Mucosa of rectum (tissue), 2 donors: ENCODE data around the gene TMEM255B.

ENCODE experiments used
- H3K27ac ChIP-seq, 2 donors: one replicate each; pipeline ENCODE4 v1.7.0; 2013; ENCODE audit warnings: inconsistent platforms in 2 of 2, low read depth in 2 of 2, low read length in 2 of 2
- H3K27me3 ChIP-seq, 2 donors: one replicate each; pipeline ENCODE4 v1.7.0; 2013; ENCODE audit warnings: low read length in 2 of 2; ENCODE audit not compliant: control insufficient read depth in 2 of 2, insufficient read depth in 2 of 2
- H3K36me3 ChIP-seq, 2 donors: one replicate each; pipeline ENCODE4 v1.7.0; 2013; ENCODE audit warnings: low read length in 2 of 2; ENCODE audit not compliant: control insufficient read depth in 2 of 2, insufficient read depth in 2 of 2
- H3K4me1 ChIP-seq, 2 donors: one replicate each; pipeline ENCODE4 v1.7.0; 2013; ENCODE audit warnings: low read length in 2 of 2, mild to moderate bottlenecking in 1 of 2; ENCODE audit not compliant: control insufficient read depth in 2 of 2, insufficient read depth in 2 of 2
- H3K4me3 ChIP-seq, 2 donors: one replicate each; pipeline ENCODE4 v1.7.0; 2013; ENCODE audit warnings: low read length in 2 of 2
- H3K9ac ChIP-seq, 2 donors: one replicate each; pipeline ENCODE4 v1.7.0; 2013; ENCODE audit warnings: low read length in 2 of 2, low read depth in 1 of 2, mild to moderate bottlenecking in 1 of 2
- H3K9me3 ChIP-seq, 2 donors: one replicate each; pipeline ENCODE4 v1.7.0; 2013; ENCODE audit warnings: low read length in 2 of 2; ENCODE audit not compliant: control insufficient read depth in 2 of 2
- donor health status: healthy.
- donor health status: Normal muscosa, but diverticular disease.

Gene TMEM255B

DNA sequence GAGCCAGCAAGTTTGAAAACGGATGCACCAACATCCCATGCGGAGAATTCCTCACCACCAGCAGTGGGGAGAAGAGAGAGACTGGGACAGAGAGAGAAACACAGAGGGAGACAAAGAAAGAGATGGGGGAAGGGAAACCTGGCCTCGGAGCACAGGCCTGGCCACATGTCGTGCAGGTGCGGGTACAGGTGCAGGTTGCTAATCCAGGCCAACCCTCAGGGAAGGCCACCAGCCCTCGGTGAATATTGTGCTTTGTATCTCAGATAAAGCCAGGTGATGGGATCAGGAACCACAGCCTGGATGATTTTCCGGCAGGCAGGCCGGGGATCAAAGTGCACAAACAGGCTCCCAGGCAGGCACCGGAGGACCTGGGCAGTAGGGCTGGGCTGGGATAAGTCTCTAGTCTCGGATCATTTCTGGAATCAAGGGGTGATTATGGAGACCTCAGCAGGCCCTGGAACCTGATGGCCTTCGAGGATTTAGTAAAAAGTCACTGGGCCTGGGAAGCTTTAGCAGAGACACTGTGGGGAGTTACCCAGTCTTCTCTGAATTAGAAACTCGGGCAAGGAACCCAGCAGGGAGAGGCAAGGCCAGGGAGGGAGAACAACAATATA is 101.1 kb downstream of the TMEM255B start:
- Histone ChIP-seq H3K27me3 (peaks cover 0 to 2% of the 10 kb centered on the region in 2 donors), H3K36me3 (peaks cover 3 to 8% of the 10 kb centered on the region in 2 donors), H3K4me3 (peak overlapping the region; percentile 10 to 33), H3K9me3 (no peaks in the 10 kb centered on the region), H3K27ac (peak overlapping the region; percentile 84 to 91), H3K9ac (peak overlapping the region; percentile 41 to 43), H3K4me1 (peaks cover 62 to 75% of the 10 kb centered on the region in 2 donors)

DNA sequence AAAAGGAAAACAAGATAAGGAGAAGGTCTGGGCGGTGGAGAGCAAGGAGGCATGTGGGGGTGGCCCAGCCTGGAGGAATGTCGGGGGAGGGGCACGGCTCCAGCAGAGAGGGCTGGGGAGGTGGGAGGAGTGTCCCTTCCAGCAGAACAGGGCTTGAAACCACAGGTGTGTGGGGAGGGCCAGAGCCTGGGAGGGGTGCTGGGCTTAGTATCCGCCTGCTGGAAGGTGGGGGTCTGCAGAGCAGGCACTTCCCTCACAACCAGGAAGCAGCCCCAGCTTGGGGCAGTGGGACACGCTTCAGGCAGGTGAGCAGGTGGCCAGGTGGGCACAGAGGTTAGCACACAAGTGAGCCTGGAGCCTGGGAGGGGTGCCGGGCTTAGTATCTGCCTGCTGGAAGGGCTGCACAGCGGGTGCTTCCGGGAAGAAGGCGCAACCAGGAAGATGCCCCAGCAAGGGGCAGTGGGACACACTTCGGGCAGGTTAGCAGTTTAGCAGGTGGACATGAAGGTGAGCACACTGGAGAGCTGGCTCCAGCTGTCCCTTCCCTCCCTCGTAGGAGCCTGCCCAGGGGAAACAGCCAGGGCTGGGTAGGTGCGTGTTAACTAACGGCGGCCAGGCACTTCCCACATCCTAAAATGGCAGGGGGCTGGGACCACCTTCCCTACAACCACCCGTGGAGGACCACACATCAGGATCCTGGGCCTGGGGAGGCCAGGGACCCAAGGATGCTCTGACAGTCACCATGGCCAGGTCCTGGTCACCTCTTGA is 101.8 kb downstream of the TMEM255B start:
- Histone ChIP-seq H3K9me3 (no peaks in the 10 kb centered on the region), H3K27me3 (peaks cover 0 to 2% of the 10 kb centered on the region in 2 donors), H3K4me1 (peaks cover 56 to 68% of the 10 kb centered on the region in 2 donors), H3K9ac (peak overlapping the region; percentile 44 to 52), H3K27ac (peak overlapping the region; percentile 84 to 91), H3K4me3 (peak overlapping the region; percentile 25 to 38), H3K36me3 (peaks cover 3 to 8% of the 10 kb centered on the region in 2 donors)

DNA sequence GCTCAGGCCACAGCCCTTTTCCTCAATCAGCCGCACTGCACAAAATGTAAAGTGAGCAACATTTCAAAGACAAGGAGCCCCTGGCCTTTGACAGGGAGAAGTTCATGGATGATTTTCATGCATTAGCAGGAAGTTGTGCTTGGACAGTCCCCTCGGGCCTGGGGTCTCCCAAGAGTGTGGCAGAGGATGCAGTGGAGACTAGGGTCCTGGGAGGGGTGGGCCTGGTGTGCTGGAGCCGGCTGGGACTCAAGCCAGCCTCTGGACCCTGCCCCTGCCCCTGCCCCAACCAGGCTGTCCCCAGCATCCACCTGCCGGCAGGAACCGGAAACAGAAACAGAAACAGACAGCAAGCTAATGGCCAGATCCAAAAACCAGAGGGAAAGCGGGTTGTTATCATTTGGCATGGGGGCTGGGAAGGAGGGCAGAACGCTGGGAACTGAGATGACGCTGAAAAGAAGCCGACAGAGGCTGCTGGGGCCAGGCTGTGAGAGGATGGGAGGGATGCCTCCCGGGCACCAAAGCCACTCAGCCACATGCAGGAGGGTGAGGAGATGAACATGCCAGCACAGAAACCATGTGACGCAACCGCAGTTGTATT is 102.5 kb downstream of the TMEM255B start:
- peaks cover 3 to 8% of the 10 kb centered on the region in 2 donors for H3K36me3 ChIP-seq
- no peaks in the 10 kb centered on the region for H3K9me3 ChIP-seq
- H3K9ac ChIP-seq: peak overlapping the region; percentile 52 to 88
- H3K4me3 ChIP-seq: peak overlapping the region; percentile 1 to 38
- peaks cover 0 to 2% of the 10 kb centered on the region in 2 donors for H3K27me3 ChIP-seq
- H3K27ac ChIP-seq: peak overlapping the region; percentile 84 to 91
- peaks cover 49 to 61% of the 10 kb centered on the region in 2 donors for H3K4me1 ChIP-seq

DNA sequence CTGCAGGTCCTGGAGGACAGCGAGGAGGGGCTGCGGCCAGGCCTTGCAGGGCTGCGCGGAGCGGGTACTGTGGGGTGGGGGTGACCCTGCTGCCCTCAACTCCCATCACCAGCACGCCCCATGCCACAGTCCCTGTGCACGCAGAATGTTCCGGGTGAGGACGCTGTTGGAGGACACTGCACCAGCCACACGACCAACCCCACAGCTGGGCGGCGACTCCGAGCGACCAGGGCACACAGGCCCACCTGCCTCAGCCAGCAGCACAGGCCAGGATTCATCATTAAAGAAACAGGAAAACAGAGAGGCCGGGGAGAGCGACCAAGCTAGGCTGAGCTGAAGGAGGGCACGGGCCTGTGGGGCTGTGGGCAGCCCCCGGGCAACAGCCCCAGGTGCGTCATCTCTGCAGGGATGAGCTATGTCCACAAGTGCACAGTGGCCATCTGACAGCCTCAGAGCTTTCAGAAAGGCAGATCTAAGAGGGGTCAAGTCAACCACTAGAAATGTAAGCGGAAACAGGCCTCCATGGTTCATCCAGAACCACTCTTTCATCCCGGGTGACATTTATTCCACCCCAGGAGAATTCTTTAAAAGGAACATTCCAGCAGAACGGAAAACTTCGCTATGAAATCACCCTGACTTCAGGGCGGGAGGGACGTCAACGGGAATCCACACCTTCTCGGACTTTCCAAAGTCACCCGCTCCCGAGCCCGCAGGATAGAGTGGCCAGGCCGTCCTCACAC is 103.3 kb downstream of the TMEM255B start:
- Histone ChIP-seq H3K9me3 (no peaks in the 10 kb centered on the region), H3K9ac (peak overlapping the region; percentile 41 to 88), H3K4me3 (peak overlapping the region; percentile 71 to 73), H3K4me1 (peaks cover 42 to 54% of the 10 kb centered on the region in 2 donors), H3K27ac (peak overlapping the region; percentile 84 to 91), H3K27me3 (peaks cover 0 to 2% of the 10 kb centered on the region in 2 donors), H3K36me3 (peaks cover 3 to 8% of the 10 kb centered on the region in 2 donors)

DNA sequence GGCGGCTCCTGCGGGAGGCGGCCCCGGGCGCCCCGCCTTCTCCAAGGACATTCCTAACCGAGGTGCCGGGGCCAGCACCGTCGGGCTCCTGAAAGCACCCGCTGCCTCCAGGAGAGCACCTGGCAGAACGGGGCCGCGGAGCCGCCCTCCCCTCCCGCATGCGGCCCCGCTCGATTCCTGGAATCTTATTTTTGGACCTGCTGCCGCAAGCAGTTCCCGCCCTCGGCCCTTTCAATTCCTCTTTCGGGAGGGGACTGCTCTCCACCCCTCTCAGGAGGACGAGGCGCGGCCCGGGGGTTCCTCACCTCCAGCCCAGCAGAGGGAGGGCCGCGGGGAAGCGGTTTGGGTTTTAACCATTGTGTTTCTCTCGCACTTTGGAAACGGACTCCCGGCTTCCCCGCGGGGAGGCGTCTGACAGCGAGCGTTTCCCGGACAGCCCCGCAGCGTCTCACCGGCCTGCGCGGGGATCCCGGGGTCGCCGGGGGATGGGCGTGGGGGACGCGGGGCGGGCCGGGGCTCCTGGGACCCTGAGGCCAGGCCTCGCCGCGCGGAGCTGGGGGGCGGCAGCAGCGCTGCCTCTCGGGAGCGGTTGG is 104.0 kb downstream of the TMEM255B start:
- Histone ChIP-seq H3K9ac (peak overlapping the region in 1 of 2 donors; percentile 88), H3K9me3 (no peaks in the 10 kb centered on the region), H3K4me1 (peaks cover 40 to 47% of the 10 kb centered on the region in 2 donors)

DNA sequence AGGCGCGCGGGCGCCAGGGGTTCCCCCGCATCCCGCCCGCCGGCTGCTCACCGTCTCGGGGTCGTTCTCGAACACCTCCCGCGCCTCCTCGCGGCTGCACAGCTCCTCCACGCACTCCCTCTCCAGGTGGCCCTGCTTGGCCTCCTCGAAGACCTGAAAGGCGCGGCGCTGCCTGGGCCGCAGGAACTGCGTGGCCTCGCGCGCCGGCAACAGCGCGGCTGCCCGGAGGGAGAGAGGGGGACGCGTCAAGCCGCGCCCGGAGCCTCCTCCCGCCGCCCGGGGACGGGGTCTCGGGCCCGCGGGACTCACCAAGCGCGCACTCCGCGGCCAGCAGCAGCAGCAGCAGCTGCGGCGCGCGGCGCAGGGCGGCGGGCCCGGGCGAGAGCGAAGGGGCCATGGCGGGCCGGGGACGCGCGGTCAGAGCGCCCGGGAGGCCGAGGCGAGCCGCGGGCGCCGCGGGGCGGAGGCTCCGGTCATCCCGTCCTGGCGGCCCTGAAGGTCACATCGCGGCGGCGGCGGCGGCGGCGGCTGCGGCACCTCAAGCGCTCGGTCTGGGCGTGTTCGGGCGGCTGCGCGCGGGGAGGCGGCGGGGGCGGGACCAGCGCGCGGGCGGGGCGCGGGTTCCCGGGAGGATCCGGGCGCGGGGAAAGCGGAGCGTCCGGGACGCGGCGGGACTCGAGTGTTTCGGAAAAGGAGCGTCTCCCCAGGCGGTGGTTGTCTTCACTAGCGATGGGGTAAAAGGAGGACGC is 104.7 kb downstream of the TMEM255B start, which contains the start of gene GAS6:
Gene GAS6, minus strand, starts transcription at position 553 of the 749 bp plus-strand sequence. Its CDS starts 156 bp downstream, at position 397.
- peak within 1 kb of the TSS; percentile 61 to 88 for H3K9ac ChIP-seq
- H3K9me3 ChIP-seq: no peaks in the 10 kb centered on the region

More for the DNA sequence above, 104.0 kb downstream of the TMEM255B start:
- Histone ChIP-seq H3K27me3 (peaks cover 0 to 2% of the 10 kb centered on the region in 2 donors), H3K27ac (peak overlapping the region; percentile 84 to 91), H3K4me3 (peak overlapping the region; percentile 71 to 73), H3K36me3 (peaks cover 3 to 8% of the 10 kb centered on the region in 2 donors)

DNA sequence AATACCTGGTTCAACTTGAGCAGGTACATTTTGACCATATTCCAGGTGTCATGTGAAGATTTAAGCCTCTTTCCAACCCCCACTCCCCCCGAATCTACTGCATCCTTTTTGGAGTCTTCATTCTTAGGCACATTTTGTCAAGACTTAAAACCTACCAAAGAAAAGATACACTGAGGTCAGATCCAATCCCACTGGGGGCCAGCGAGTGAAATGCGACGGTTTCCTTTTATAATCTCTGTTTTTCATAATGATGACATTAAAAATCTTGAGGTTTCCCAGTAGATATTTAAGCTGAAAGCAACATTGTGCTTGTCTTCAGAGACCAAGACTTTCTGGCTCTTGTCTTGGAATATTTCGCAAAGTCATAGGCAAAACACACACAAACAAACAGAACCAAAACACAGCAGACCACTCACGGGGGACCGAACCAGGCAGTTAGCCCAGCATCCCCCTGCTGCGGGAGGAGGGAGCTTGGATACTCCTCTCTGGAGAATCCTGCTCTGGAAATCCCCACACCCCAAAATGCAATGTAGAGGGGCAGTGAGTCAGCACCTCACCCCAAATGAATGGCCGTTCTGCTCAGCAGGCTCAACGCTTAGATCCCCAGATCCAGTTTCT is 105.4 kb downstream of the TMEM255B start:
- H3K27me3 ChIP-seq: peaks cover 0 to 2% of the 10 kb centered on the region in 2 donors
- H3K4me3 ChIP-seq: peak overlapping the region; percentile 81 to 86
- H3K9ac ChIP-seq: peak overlapping the region; percentile 61 to 88
- no peaks in the 10 kb centered on the region for H3K9me3 ChIP-seq
- peaks cover 34 to 39% of the 10 kb centered on the region in 2 donors for H3K4me1 ChIP-seq
- H3K36me3 ChIP-seq: no peaks in the 10 kb centered on the region
- peak overlapping the region; percentile 38 to 61 for H3K27ac ChIP-seq

More for the DNA sequence above, 104.7 kb downstream of the TMEM255B start, which contains the start of gene GAS6:
- Histone ChIP-seq H3K27ac (peak within 1 kb of the TSS; percentile 84 to 91), H3K27me3 (peaks cover 0 to 2% of the 10 kb centered on the region in 2 donors), H3K4me1 (peaks cover 40 to 46% of the 10 kb centered on the region in 2 donors), H3K36me3 (peaks cover 3 to 4% of the 10 kb centered on the region in 2 donors), H3K4me3 (peak within 1 kb of the TSS; percentile 81 to 86)

DNA sequence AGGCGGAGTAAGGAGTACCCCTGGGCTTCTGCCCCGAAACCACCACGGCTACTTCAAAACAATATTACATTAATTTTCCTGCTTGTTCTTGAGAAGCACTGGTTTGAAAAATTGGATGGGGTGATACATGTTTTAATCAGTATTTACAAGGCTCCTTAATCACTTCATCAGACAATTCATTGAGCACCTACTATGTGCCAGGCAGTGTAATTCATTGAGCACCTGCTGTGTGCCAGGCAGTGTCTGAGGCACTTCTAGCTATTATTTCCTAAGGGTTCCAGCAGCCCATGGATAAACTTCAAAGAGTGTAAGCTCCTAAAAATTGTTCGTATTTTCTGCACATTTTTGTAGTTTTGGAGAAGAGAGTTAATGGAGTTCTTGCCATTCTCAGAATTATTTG is 106.4 kb downstream of the TMEM255B start:
- Histone ChIP-seq H3K27me3 (peaks cover 0 to 2% of the 10 kb centered on the region in 2 donors), H3K9me3 (no peaks in the 10 kb centered on the region), H3K27ac (no peak overlapping the region), H3K4me1 (peaks cover 24 to 29% of the 10 kb centered on the region in 2 donors), H3K4me3 (no peak overlapping the region), H3K9ac (no peak overlapping the region), H3K36me3 (no peaks in the 10 kb centered on the region)
